ENCODE results near the gene ARHGAP23. TPM values are rescaled to one million over a fixed set of nuclear protein-coding genes. Genes with fewer than 3 reads are reported as not detected.

The ARHGAP23 gene, protein sequence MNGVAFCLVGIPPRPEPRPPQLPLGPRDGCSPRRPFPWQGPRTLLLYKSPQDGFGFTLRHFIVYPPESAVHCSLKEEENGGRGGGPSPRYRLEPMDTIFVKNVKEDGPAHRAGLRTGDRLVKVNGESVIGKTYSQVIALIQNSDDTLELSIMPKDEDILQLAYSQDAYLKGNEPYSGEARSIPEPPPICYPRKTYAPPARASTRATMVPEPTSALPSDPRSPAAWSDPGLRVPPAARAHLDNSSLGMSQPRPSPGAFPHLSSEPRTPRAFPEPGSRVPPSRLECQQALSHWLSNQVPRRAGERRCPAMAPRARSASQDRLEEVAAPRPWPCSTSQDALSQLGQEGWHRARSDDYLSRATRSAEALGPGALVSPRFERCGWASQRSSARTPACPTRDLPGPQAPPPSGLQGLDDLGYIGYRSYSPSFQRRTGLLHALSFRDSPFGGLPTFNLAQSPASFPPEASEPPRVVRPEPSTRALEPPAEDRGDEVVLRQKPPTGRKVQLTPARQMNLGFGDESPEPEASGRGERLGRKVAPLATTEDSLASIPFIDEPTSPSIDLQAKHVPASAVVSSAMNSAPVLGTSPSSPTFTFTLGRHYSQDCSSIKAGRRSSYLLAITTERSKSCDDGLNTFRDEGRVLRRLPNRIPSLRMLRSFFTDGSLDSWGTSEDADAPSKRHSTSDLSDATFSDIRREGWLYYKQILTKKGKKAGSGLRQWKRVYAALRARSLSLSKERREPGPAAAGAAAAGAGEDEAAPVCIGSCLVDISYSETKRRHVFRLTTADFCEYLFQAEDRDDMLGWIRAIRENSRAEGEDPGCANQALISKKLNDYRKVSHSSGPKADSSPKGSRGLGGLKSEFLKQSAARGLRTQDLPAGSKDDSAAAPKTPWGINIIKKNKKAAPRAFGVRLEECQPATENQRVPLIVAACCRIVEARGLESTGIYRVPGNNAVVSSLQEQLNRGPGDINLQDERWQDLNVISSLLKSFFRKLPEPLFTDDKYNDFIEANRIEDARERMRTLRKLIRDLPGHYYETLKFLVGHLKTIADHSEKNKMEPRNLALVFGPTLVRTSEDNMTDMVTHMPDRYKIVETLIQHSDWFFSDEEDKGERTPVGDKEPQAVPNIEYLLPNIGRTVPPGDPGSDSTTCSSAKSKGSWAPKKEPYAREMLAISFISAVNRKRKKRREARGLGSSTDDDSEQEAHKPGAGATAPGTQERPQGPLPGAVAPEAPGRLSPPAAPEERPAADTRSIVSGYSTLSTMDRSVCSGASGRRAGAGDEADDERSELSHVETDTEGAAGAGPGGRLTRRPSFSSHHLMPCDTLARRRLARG (N-terminal part only)
- total RNA-seq (2014; rRNA removed; shearing (Covaris generic)): 58.4 and 64.2 TPM in 2 replicates

DNA sequence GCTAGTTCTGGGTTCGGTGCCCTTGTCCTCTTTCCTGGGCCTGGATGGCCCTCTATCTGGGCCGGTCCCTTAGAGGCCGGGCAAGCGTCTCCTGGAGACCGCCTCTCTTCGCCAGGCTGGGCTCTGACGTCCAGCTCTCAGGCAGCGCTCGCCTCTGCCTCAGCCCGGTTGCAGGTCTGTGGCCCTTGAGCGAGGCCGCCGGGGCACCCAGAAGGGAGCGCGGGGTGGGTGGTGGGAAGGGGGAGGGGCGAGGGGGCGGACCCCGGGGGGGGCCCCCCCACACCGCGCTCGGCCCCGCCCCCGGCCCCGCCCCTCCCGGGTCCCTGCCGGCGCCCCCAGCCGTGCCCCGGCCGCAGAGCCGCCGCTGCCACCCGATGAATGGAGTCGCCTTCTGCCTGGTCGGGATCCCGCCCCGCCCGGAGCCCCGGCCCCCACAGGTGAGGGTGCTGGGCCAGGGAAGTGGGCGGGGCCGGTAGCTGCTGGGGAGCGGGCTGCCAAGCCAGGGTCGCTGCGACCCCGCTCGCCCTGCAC lies at the start of gene ARHGAP23:
TSS of gene ARHGAP23 (plus strand) at position 353 of the 531 bp plus-strand sequence. CDS start at position 375, 22 bp downstream.

Other genes starting within 250 kb of the ARHGAP23 start
- not detected in 2 replicates for gene TBC1D3, start 235.9 kb upstream of the ARHGAP23 start, total RNA-seq (2014; rRNA removed; shearing (Covaris generic))
- gene MRPL45, start 131.3 kb upstream of the ARHGAP23 start, total RNA-seq (2014; rRNA removed; shearing (Covaris generic)): 52.2 and 61.5 TPM in 2 replicates
- gene GPR179, start 84.5 kb upstream of the ARHGAP23 start, total RNA-seq (2014; rRNA removed; shearing (Covaris generic)): 0.08 and 0.13 TPM in 2 replicates
- 13.6 and 17.3 TPM in 2 replicates for gene SOCS7, start 76.6 kb upstream of the ARHGAP23 start, total RNA-seq (2014; rRNA removed; shearing (Covaris generic))
- 4.2 TPM in 2 replicates for gene SRCIN1, start 177.5 kb downstream of the ARHGAP23 start, total RNA-seq (2014; rRNA removed; shearing (Covaris generic))
- 8.9 and 11.2 TPM in 2 replicates for gene EPOP, start 246.5 kb downstream of the ARHGAP23 start, total RNA-seq (2014; rRNA removed; shearing (Covaris generic))

Data from A375 (cell line).